Liver (tissue), 9 donors: ENCODE results near the gene IPO9. TPM values are rescaled to one million over a fixed set of nuclear protein-coding genes. Genes with fewer than 3 reads are reported as not detected.

Experiments
- DNase-seq: peaks from one replicate; pipeline ENCODE4 v3.0.0-alpha.2; 2017; ENCODE audit warnings: low spot score
- H3K27ac ChIP-seq, 2 donors: one replicate each; pipeline ENCODE4 v1.7.0; 2013; ENCODE audit warnings: inconsistent platforms in 2 of 2, low read length in 2 of 2, control low read depth in 1 of 2, low read depth in 1 of 2, mild to moderate bottlenecking in 1 of 2
- H3K27me3 ChIP-seq, 4 donors: one replicate each; pipeline versions ENCODE4 v1.6.1 to v1.7.0; 2013; ENCODE audit warnings: low read length in 3 of 4, inconsistent platforms in 1 of 4, mild to moderate bottlenecking in 1 of 4, moderate library complexity in 1 of 4; ENCODE audit not compliant: control insufficient read depth in 4 of 4, insufficient read depth in 4 of 4
- H3K36me3 ChIP-seq, 4 donors: one replicate each; pipeline versions ENCODE4 v1.6.1 to v1.7.0; 2013; ENCODE audit warnings: low read length in 3 of 4, mild to moderate bottlenecking in 3 of 4, low read depth in 1 of 4, moderate library complexity in 1 of 4; ENCODE audit not compliant: control insufficient read depth in 4 of 4, insufficient read depth in 3 of 4
- H3K4me1 ChIP-seq, 4 donors: one replicate each; pipeline versions ENCODE4 v1.6.1 to v1.7.0; 2013; ENCODE audit warnings: low read length in 3 of 4, mild to moderate bottlenecking in 3 of 4, moderate library complexity in 1 of 4; ENCODE audit not compliant: control insufficient read depth in 4 of 4, insufficient read depth in 4 of 4
- H3K4me3 ChIP-seq, 3 donors: one replicate each; pipeline versions ENCODE4 v1.6.1 to v1.7.0; 2013; ENCODE audit warnings: low read length in 3 of 3, control low read depth in 1 of 3, low read depth in 1 of 3, mild to moderate bottlenecking in 1 of 3
- H3K9ac ChIP-seq, 2 donors: one replicate each; pipeline ENCODE4 v1.7.0; 2013; ENCODE audit warnings: low read length in 2 of 2, mild to moderate bottlenecking in 2 of 2, moderate library complexity in 2 of 2, control low read depth in 1 of 2, low read depth in 1 of 2
- H3K9me3 ChIP-seq, 4 donors: one replicate each; pipeline versions ENCODE4 v1.6.1 to v1.7.0; 2013; ENCODE audit warnings: low read length in 3 of 4; ENCODE audit not compliant: control insufficient read depth in 4 of 4
- CTCF ChIP-seq: fragments of 150-350 bp; IDR thresholded peaks from 2 replicates; pipeline ENCODE4 v1.5.1; 2017; ENCODE audit warnings: improper control_type of control experiment, low read depth, low read length; ENCODE audit not compliant: missing input control
- EGR1 ChIP-seq, 2 donors: IDR thresholded peaks; 2 replicates each; pipeline ENCODE4 v1.6.1; 2016 to 2018; ENCODE audit warnings: antibody characterized with exemption in 2 of 2, low read depth in 2 of 2
- FOXA1 ChIP-seq: IDR thresholded peaks from 2 replicates; pipeline ENCODE4 v1.6.1; 2016; ENCODE audit warnings: antibody characterized with exemption
- GABPA ChIP-seq, 2 donors: IDR thresholded peaks in 1 of 2; conservative IDR thresholded peaks in 1 of 2; 2 replicates each; pipeline ENCODE4 v1.6.1; 2016; ENCODE audit warnings: antibody characterized with exemption in 2 of 2, mild to moderate bottlenecking in 1 of 2, moderate library complexity in 1 of 2
- HNF4A ChIP-seq, 2 donors: conservative IDR thresholded peaks; 2 replicates each; pipeline ENCODE4 v1.6.1; 2016; ENCODE audit warnings: antibody characterized with exemption in 2 of 2, mild to moderate bottlenecking in 2 of 2
- HNF4G ChIP-seq: IDR thresholded peaks from 2 replicates; pipeline ENCODE4 v1.6.1; 2016; ENCODE audit warnings: antibody characterized with exemption
- RAD21 ChIP-seq, 2 donors: IDR thresholded peaks; 2 replicates each; pipeline ENCODE4 v1.6.1; 2016; ENCODE audit warnings: antibody characterized with exemption in 2 of 2, mild to moderate bottlenecking in 2 of 2
- RXRA ChIP-seq, 2 donors: IDR thresholded peaks; 2 replicates each; pipeline ENCODE4 v1.6.1; 2017 to 2018; ENCODE audit warnings: antibody characterized with exemption in 2 of 2, mild to moderate bottlenecking in 1 of 2
- SP1 ChIP-seq: IDR thresholded peaks from 2 replicates; pipeline ENCODE4 v1.6.1; 2018; ENCODE audit warnings: antibody characterized with exemption, mild to moderate bottlenecking
- TAF1 ChIP-seq: conservative IDR thresholded peaks from 2 replicates; pipeline ENCODE4 v1.6.1; 2016; ENCODE audit warnings: antibody characterized with exemption, mild to moderate bottlenecking
- YY1 ChIP-seq: IDR thresholded peaks from 2 replicates; pipeline ENCODE4 v1.6.1; 2016; ENCODE audit warnings: antibody characterized with exemption, mild to moderate bottlenecking
- ZBTB33 ChIP-seq: IDR thresholded peaks from 2 replicates; pipeline ENCODE4 v1.6.1; 2016; ENCODE audit warnings: antibody characterized with exemption
- WGBS: extraction: QIAGEN DNeasy Blood & Tissue Kit; methylation state at CpG from one replicate; pipeline ENCODE4 v1.1.7; 2013; 5-methylcytosine and 5-hydroxymethylcytosine counted together
- polyA plus RNA-seq, 2 donors: library from polyadenylated mRNA; stranded (reverse) in 1 of 2; unstranded in 1 of 2; fragments of 200-250 nt in 1 of 2; fragments of >200 nt in 1 of 2; fragmentation: Nextera tagmentation in 1 of 2; extraction: Ambion mirVana in 1 of 2; gene quantifications; one replicate each; pipeline versions ENCODE4 v1.2.1 to v1.2.3, GENCODE V29; 2013 to 2015
- total RNA-seq, 2 donors: library from RNA; depleted of rRNA; stranded (reverse); fragments of >200 nt; gene quantifications; one replicate each; pipeline ENCODE4 v1.2.3, GENCODE V29; 2014
- TF ChIP-seq, protein P1 (sequence below): IDR thresholded peaks from 2 replicates; pipeline ENCODE4 v1.6.1; 2016; ENCODE audit warnings: antibody characterized with exemption, mild to moderate bottlenecking
- TF ChIP-seq, protein P2 (sequence below): IDR thresholded peaks from 2 replicates; pipeline ENCODE4 v1.6.1; 2016; ENCODE audit warnings: antibody characterized with exemption
- donor health status: healthy.
- donor health status: healthy.
- donor health status: healthy.
- donor health status: healthy.
- donor health status: healthy.

The IPO9 gene
- total and polyA plus RNA-seq, 4 donors = 6.6 to 22.1 (median 13.6) TPM

- 84% methylated on average over 3 of the region's 3 CpGs for WGBS
- Histone ChIP-seq H3K9ac (no peak overlapping the region), H3K9me3 (no peaks in the 10 kb centered on the region), H3K36me3 (no peaks in the 10 kb centered on the region), H3K27me3 (no peaks in the 10 kb centered on the region), H3K27ac (no peak overlapping the region), H3K4me1 (peaks cover 8 to 14% (median 10%) of the 10 kb centered on the region in 4 donors), H3K4me3 (no peak overlapping the region)
- no peak for TF ChIP-seq FOXA1
- TF ChIP-seq HNF4G = no peak
- TF ChIP-seq, protein P1, sequence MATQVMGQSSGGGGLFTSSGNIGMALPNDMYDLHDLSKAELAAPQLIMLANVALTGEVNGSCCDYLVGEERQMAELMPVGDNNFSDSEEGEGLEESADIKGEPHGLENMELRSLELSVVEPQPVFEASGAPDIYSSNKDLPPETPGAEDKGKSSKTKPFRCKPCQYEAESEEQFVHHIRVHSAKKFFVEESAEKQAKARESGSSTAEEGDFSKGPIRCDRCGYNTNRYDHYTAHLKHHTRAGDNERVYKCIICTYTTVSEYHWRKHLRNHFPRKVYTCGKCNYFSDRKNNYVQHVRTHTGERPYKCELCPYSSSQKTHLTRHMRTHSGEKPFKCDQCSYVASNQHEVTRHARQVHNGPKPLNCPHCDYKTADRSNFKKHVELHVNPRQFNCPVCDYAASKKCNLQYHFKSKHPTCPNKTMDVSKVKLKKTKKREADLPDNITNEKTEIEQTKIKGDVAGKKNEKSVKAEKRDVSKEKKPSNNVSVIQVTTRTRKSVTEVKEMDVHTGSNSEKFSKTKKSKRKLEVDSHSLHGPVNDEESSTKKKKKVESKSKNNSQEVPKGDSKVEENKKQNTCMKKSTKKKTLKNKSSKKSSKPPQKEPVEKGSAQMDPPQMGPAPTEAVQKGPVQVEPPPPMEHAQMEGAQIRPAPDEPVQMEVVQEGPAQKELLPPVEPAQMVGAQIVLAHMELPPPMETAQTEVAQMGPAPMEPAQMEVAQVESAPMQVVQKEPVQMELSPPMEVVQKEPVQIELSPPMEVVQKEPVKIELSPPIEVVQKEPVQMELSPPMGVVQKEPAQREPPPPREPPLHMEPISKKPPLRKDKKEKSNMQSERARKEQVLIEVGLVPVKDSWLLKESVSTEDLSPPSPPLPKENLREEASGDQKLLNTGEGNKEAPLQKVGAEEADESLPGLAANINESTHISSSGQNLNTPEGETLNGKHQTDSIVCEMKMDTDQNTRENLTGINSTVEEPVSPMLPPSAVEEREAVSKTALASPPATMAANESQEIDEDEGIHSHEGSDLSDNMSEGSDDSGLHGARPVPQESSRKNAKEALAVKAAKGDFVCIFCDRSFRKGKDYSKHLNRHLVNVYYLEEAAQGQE = no peak
- no peak for DNase-seq
Observed at GRCh38 chr1:201890806-201891450, 62.0 kb downstream of the IPO9 start.

GRCh38 chr1:201891451-201892045 lies 62.6 kb downstream of the IPO9 start:
- Histone ChIP-seq H3K9ac (no peak overlapping the region), H3K9me3 (no peaks in the 10 kb centered on the region), H3K4me1 (peaks cover 8 to 14% (median 10%) of the 10 kb centered on the region in 4 donors), H3K36me3 (no peaks in the 10 kb centered on the region), H3K27ac (no peak overlapping the region), H3K27me3 (no peaks in the 10 kb centered on the region), H3K4me3 (no peak overlapping the region)
- no peak for TF ChIP-seq HNF4G
- TF ChIP-seq TAF1 = no peak
- TF ChIP-seq RXRA (IDR thresholded peaks at IDR 0.05) = no peak
- no peak for TF ChIP-seq CTCF
- TF ChIP-seq RAD21 (IDR thresholded peaks at IDR 0.05) = no peak
- no peak for TF ChIP-seq EGR1 (IDR thresholded peaks at IDR 0.05; ENCODE audit: low read depth in 2 of 2)
- TF ChIP-seq, protein P1 = no peak
- TF ChIP-seq, protein P2, sequence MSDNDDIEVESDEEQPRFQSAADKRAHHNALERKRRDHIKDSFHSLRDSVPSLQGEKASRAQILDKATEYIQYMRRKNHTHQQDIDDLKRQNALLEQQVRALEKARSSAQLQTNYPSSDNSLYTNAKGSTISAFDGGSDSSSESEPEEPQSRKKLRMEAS = no peak
- no peak for TF ChIP-seq HNF4A (conservative IDR thresholded peaks at IDR 0.05)
- no peak for TF ChIP-seq ZBTB33
- no peak for TF ChIP-seq SP1
- TF ChIP-seq YY1 = no peak
- no peak for TF ChIP-seq GABPA (IDR thresholded peaks at IDR 0.05 in 1 of 2, conservative IDR thresholded peaks at IDR 0.05 in 1 of 2)
- WGBS = 90% methylated on average over 5 of the region's 5 CpGs
- DNase-seq = no peak
